HG02798 (cell line): Measurements from ENCODE around the gene PRSS33.

Experiments used
- ATAC-seq: cut with Tn5 transposase; IDR thresholded peaks from one replicate; pipeline ENCODE4 v1.9.1; 2021; ENCODE audit warnings: mild to moderate bottlenecking; ENCODE audit not compliant: unreplicated experiment, poor library complexity

Gene PRSS33

GRCh38 chr16:2803545-2804195 lies 16.3 kb upstream of the PRSS33 start:
- no peak for ATAC-seq

- no peak for ATAC-seq
Observed at GRCh38 chr16:2799859-2800226, 12.5 kb upstream of the PRSS33 start.

DNA sequence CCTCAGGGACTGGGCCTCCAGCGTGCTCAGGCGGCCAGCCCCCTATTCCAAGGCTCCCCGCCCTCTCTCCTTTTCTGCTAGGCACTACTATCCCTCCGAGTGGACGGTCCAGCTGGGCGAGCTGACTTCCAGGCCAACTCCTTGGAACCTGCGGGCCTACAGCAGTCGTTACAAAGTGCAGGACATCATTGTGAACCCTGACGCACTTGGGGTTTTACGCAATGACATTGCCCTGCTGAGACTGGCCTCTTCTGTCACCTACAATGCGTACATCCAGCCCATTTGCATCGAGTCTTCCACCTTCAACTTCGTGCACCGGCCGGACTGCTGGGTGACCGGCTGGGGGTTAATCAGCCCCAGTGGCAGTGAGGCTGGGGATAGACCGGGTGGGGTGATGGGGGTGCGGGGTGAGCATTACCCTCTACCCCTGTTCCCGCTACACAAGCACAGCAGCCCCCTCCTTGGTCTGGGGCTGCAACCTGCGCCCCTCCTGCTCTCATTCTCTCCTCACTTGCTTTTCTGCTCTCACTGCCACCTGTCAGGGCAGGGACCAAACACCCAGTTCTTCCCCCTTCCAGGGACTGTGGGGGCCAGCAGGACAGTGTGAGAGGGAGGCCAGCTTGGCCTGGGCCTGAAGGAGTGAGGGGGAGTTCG lies 12.0 kb upstream of the PRSS33 start:
- no peak for ATAC-seq

DNA sequence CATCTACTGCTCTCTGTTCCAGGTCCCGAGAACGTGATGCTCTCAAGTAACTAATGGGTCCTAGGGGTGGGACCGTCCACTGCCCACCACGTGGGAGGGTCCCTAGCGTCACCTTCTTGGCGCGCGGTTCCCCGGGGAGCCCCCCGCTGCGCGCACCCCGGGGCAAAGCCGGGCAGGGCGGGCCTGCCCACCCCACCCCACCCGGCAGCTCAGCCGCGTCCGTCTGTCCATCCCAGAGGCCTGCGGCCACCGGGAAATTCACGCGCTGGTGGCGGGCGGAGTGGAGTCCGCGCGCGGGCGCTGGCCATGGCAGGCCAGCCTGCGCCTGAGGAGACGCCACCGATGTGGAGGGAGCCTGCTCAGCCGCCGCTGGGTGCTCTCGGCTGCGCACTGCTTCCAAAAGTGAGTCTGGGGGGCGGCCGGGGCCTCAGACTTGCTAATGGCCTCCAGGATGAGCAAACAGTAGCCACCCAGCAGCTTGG lies 11.4 kb upstream of the PRSS33 start:
- ATAC-seq, result no peak

DNA sequence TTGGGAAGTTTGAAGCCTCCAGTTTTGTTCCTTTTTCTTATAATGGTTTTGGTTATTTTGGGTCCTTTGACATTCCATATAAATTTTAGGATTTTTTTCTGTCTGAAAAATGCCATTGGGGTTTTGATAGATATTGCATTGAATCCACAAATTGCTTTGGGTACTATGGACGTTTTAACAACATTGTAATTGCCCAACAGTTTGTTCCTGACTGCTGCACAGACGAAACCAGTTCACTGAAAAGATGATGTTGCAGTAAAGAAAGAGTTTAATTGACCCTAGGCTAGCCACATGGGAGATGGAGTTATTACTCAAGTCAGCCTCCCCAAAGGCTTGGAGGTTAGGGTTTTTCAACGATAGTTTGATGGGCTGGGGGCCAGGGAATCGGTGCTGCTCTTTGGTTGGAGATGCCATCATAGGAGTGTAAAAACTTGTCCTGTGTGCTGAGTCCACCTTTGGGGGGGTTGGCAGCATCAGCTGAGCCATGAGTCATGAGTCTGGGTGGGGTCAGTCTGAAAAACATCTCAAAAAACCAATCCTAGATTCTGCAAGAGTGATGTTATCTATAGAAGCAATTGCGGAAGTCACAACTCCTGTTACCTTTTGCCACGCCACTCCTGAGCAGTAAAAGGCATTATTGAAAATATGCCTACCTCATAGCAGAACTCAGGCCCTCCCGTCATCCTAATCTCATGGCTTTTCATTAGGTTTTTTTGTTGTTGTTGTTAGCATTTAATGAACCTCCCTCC lies 8.2 kb upstream of the PRSS33 start:
- no peak for ATAC-seq

- ATAC-seq, result no peak
Observed at GRCh38 chr16:2792940-2793339, 5.6 kb upstream of the PRSS33 start.

DNA sequence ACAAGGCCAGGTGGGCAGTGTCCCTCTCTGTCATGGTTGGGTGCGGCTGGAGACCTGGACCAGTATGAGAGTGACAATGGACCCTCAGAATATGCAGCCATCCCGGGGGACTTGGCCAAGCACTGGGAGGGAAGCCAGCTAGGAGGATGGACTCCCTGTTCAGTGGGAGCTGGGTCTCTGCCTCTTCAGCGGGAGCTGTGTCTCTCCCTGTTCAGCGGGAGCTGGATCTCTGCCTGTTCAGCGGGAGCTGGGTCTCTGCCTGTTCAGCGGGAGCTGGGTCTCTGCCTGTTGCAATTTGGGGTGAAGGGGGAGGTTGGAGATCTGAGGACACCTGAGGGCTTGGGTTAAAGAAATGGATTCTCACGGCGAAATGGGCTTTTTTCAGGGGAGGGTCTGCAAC lies 3.8 kb upstream of the PRSS33 start:
- ATAC-seq, result no peak

DNA sequence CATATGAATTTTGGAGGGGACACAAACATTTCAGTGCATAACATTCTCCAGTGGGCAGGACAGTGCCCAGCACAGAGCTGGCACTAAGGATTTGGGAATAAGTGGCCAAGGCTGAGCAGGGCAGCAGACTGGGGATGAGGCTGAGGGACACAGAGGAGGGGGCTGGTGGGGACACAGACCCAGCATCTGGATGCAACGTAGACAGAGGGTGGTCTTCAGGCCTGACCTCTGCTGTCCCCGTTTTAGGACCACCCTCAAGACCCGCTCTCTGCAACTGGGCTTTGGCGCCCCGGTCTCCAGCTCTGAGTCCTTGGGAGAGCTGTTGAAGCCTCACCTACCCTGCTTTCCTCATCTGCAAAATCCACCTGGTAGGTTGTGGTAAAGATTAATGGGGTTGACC lies 3.3 kb upstream of the PRSS33 start:
- ATAC-seq, result no peak

DNA sequence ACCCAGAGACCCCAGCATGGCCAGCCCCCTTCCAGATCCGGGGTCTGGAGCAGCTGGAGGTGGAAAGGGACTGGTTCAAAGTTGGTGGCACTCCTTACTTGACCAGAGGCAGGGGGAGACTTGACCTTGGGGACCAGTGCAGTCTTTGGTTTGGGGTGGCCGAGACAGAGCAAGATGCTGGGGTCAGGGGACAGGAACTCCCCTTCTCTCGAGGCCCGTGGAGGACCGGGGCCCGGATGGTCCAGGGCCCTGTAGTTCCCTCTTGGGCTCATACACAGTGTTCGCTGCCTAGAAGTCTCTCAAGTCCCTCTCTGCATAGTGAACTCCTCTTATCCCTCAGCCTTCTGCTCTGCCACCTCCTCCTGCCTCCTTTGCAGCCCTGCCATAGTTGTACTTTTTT lies 601 bp upstream of the PRSS33 start:
- no peak for ATAC-seq

DNA sequence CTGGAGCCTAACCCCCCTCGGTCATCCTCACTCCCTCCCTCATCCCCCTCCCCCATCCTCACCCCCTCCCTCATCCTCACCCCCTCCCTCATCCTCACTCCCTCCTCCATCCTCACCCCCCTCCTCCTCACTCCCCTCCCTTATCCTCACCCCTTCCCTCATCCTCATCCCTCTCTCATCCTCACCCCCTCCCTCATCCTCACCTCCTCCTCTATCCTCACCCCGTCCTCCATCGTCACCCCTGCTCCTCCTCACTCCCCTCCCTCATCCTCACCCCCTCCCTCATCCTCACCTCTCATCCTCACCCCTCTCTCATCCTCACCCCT lies 571 bp downstream of the PRSS33 start:
- no peak for ATAC-seq

GRCh38 chr16:2786061-2786825 lies 1.1 kb downstream of the PRSS33 start:
- ATAC-seq, result no peak

- ATAC-seq, result no peak
Observed at GRCh38 chr16:2785101-2785991, 2.0 kb downstream of the PRSS33 start.

DNA sequence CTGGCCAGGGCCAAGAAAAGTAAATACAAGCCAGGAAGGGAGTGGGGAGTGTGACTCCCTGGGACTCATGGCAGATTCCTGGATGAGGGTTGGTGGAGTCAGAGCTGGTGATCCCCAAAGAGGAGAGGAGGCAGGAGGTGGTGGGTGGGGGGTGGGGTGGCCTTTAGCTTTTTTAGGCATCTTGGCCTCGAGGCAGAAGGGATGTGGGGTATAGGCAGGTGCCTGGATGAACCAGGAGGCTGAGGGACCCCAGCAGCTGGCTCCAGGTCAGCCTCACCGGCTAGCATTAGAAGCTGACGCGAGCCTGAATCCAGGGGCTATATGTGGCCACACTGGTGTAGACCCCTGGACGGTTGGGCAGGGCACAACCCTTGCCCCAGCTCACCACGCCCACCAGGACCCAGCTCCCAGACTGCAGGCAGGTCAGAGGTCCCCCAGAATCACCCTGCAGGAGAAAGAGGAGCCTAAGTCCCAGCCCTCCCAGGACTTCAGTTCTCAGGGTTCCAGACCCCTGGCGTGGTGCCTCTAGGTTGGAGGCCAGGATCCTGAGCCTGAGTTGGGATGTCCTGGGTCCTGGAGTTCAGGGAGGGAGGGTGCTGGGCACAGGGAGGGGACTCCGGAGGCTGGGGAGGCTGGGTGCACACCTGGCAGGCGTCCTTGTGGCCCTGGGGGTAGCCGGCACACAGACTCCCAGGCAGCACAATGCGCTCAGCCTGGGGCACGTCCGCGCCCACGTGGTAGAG lies 2.8 kb downstream of the PRSS33 start:
- no peak for ATAC-seq

DNA sequence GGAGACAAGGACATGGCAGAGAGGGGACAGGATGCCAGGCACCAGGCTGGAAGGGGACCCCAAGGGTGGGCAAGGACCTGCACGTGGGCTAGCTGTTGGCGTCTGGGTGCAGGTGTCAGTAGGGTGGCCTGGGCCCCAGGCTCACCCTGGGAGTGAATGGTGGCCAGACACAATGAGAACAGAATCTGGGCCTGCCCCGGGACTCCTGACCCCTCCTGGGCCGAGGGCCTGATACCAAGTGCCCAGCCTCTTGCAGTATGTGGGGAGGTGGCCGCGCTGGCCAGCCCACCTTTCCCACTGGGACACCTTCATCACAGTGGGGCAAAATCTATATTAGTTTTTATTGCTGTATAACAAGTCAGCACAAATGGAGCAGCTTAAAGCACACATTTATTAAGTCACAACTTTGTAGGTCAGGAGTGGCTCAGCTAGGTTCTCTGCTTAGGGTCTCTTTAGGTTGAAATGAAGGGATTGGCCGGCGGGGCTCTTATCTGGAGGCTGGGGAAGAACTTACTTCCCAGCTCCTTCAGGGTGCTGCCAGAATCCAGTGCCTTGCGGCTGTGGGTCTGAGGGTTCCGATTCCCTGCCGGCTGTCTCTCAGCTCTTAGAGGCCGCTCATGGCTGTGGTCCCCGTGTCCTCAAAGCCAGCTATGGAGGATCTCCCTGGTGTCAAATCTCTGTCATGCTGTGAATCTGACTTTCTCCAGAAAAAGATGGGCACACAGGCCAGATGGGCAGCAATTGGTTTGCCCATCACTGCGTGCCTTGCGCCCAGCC lies 3.6 kb downstream of the PRSS33 start:
- no peak for ATAC-seq

GRCh38 chr16:2782583-2783351 lies 4.6 kb downstream of the PRSS33 start:
- ATAC-seq, result no peak

GRCh38 chr16:2779978-2780898 lies 7.1 kb downstream of the PRSS33 start:
- ATAC-seq, result no peak
